ENCODE data around the gene POMGNT2.

Gene POMGNT2

GRCh38 chr3:43087249-43087776 is 18.6 kb downstream of the POMGNT2 start:
- Histone ChIP-seq H3K27ac (no peak overlapping the region), H4K20me1 (ENCODE audit: insufficient read depth) (no peaks in the 10 kb centered on the region), H3K4me2 (no peak overlapping the region), H3K27me3 (ENCODE audit: insufficient read depth, low read depth) (no peaks in the 10 kb centered on the region), H3K36me3 (ENCODE audit: insufficient read depth) (no peaks in the 10 kb centered on the region), H3K79me2 (ENCODE audit: insufficient read depth, low read depth) (no peaks in the 10 kb centered on the region), H2AFZ (ENCODE audit: low read depth) (no peak overlapping the region), H3K9ac (no peak overlapping the region), H3K4me1 (ENCODE audit: low read depth, poor library complexity, severe bottlenecking) (no peaks in the 10 kb centered on the region), H3K4me3 (IDR thresholded peaks at IDR 0.05; ENCODE audit: insufficient read depth, low read depth, low read length) (no peak overlapping the region)
- TF ChIP-seq, protein P1, sequence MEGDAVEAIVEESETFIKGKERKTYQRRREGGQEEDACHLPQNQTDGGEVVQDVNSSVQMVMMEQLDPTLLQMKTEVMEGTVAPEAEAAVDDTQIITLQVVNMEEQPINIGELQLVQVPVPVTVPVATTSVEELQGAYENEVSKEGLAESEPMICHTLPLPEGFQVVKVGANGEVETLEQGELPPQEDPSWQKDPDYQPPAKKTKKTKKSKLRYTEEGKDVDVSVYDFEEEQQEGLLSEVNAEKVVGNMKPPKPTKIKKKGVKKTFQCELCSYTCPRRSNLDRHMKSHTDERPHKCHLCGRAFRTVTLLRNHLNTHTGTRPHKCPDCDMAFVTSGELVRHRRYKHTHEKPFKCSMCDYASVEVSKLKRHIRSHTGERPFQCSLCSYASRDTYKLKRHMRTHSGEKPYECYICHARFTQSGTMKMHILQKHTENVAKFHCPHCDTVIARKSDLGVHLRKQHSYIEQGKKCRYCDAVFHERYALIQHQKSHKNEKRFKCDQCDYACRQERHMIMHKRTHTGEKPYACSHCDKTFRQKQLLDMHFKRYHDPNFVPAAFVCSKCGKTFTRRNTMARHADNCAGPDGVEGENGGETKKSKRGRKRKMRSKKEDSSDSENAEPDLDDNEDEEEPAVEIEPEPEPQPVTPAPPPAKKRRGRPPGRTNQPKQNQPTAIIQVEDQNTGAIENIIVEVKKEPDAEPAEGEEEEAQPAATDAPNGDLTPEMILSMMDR (conservative IDR thresholded peaks at IDR 0.05; ENCODE audit: low read depth, low read length), result no peak

- Histone ChIP-seq H3K4me2 (no peak overlapping the region), H3K36me3 (ENCODE audit: insufficient read depth) (no peaks in the 10 kb centered on the region), H3K9ac (no peak overlapping the region), H3K27ac (no peak overlapping the region), H2AFZ (ENCODE audit: low read depth) (no peak overlapping the region), H3K4me3 (IDR thresholded peaks at IDR 0.05; ENCODE audit: insufficient read depth, low read depth, low read length) (no peak overlapping the region), H4K20me1 (ENCODE audit: insufficient read depth) (no peaks in the 10 kb centered on the region), H3K4me1 (ENCODE audit: low read depth, poor library complexity, severe bottlenecking) (no peaks in the 10 kb centered on the region), H3K79me2 (ENCODE audit: insufficient read depth, low read depth) (no peaks in the 10 kb centered on the region), H3K27me3 (ENCODE audit: insufficient read depth, low read depth) (no peaks in the 10 kb centered on the region)
- TF ChIP-seq, protein P1 (conservative IDR thresholded peaks at IDR 0.05; ENCODE audit: low read depth, low read length), result no peak
Measured at GRCh38 chr3:43086460-43087165, 19.3 kb downstream of the POMGNT2 start.

DNA sequence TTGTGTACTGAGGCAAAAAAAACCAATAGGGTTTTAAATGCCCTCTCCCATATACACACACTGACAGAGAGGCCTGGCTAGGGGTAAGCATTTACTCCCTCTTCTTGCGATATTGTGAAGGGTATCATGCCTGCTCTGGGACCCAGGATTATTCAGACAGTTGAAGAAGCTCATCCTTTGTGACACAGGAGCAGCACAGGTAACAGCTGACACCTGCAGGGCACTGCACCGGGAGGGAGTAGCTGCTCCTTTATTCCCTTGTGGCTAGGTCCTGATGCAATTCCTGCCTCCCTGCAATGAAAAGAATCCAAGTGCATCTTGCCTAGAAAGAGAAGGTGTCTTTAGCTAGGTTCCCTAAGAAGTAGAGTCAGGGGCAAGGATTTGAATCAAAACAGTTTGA is 23.4 kb downstream of the POMGNT2 start:
- Histone ChIP-seq H3K27ac (no peak overlapping the region), H3K4me3 (IDR thresholded peaks at IDR 0.05; ENCODE audit: insufficient read depth, low read depth, low read length) (no peak overlapping the region), H3K79me2 (ENCODE audit: insufficient read depth, low read depth) (no peaks in the 10 kb centered on the region), H3K4me2 (no peak overlapping the region), H3K27me3 (ENCODE audit: insufficient read depth, low read depth) (no peaks in the 10 kb centered on the region), H3K9ac (no peak overlapping the region), H3K36me3 (ENCODE audit: insufficient read depth) (no peaks in the 10 kb centered on the region), H3K4me1 (ENCODE audit: low read depth, poor library complexity, severe bottlenecking) (no peaks in the 10 kb centered on the region), H4K20me1 (ENCODE audit: insufficient read depth) (no peaks in the 10 kb centered on the region), H2AFZ (ENCODE audit: low read depth) (no peak overlapping the region)
- TF ChIP-seq, protein P1 (conservative IDR thresholded peaks at IDR 0.05; ENCODE audit: low read depth, low read length), result no peak

DNA sequence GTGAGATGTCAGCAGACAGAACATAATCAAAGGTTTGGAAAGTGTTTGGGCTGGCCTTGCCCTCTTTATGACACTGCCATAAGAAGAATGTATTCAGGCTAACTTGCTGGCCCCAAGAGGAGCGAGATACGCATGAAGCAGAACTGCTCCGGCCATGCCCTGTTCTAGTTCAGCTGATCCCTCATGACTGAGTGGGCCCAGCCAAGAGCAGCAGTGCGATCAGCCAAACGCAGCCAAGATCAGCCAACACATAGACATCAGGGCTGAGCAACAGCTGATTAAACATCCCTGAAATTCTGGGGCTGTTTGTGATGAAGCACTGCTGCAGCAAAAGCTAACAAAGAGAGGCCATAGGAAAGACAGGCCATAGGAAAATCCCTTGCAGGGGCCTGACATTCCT is 24.1 kb downstream of the POMGNT2 start:
- no peak overlapping the region for H3K9ac ChIP-seq
- no peak overlapping the region for H2AFZ ChIP-seq (ENCODE audit: low read depth)
- H3K27ac ChIP-seq, result no peak overlapping the region
- no peak overlapping the region for H3K4me3 ChIP-seq (IDR thresholded peaks at IDR 0.05; ENCODE audit: insufficient read depth, low read depth, low read length)
- H4K20me1 ChIP-seq (ENCODE audit: insufficient read depth), result no peaks in the 10 kb centered on the region
- H3K79me2 ChIP-seq (ENCODE audit: insufficient read depth, low read depth), result no peaks in the 10 kb centered on the region
- no peaks in the 10 kb centered on the region for H3K27me3 ChIP-seq (ENCODE audit: insufficient read depth, low read depth)
- no peaks in the 10 kb centered on the region for H3K36me3 ChIP-seq (ENCODE audit: insufficient read depth)
- H3K4me2 ChIP-seq, result no peak overlapping the region
- TF ChIP-seq, protein P1 (conservative IDR thresholded peaks at IDR 0.05; ENCODE audit: low read depth, low read length), result no peak
- no peaks in the 10 kb centered on the region for H3K4me1 ChIP-seq (ENCODE audit: low read depth, poor library complexity, severe bottlenecking)
